WTC11 (cell line): Measurements from ENCODE around the gene OSTM1.

ENCODE experiments used
- ESRRA ChIP-seq: sonication (generic); formaldehyde crosslinking; IDR thresholded peaks from 2 replicates; pipeline ENCODE4 v1.8.1; 2022; ENCODE audit warnings: mild to moderate bottlenecking, missing genetic modification reagents, borderline replicate concordance
- TF ChIP-seq, protein P1 (sequence below): sonication (generic); formaldehyde crosslinking; IDR thresholded peaks from 2 replicates; pipeline ENCODE4 v1.8.0; 2022; ENCODE audit warnings: mild to moderate bottlenecking, missing genetic modification reagents
- TF ChIP-seq, protein P2 (sequence below): fragments of 200-600 bp; IDR thresholded peaks from 2 replicates; pipeline ENCODE4 v1.8.0; 2022; ENCODE audit warnings: antibody characterized with exemption

DNA sequence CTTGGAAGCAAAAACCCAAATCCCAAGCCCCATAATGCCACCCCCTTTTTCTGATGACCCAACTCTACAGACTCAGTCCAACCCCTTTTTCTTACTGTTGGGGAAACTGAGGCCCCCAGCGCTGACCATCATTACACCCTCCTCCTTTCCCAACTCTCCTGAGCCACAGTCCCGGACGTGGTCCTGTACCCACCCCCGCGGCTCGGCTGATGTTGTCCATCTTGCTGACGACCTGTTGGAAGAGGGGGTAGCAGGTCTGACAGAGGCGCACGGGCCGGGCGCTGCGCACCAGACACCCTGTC is 533 bp downstream of the OSTM1 start:
- TF ChIP-seq ESRRA (CRISPR knock-in tag), result no peak
- TF ChIP-seq, protein P1, sequence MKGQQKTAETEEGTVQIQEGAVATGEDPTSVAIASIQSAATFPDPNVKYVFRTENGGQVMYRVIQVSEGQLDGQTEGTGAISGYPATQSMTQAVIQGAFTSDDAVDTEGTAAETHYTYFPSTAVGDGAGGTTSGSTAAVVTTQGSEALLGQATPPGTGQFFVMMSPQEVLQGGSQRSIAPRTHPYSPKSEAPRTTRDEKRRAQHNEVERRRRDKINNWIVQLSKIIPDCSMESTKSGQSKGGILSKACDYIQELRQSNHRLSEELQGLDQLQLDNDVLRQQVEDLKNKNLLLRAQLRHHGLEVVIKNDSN (CRISPR knock-in tag), result no peak
- TF ChIP-seq, protein P2, sequence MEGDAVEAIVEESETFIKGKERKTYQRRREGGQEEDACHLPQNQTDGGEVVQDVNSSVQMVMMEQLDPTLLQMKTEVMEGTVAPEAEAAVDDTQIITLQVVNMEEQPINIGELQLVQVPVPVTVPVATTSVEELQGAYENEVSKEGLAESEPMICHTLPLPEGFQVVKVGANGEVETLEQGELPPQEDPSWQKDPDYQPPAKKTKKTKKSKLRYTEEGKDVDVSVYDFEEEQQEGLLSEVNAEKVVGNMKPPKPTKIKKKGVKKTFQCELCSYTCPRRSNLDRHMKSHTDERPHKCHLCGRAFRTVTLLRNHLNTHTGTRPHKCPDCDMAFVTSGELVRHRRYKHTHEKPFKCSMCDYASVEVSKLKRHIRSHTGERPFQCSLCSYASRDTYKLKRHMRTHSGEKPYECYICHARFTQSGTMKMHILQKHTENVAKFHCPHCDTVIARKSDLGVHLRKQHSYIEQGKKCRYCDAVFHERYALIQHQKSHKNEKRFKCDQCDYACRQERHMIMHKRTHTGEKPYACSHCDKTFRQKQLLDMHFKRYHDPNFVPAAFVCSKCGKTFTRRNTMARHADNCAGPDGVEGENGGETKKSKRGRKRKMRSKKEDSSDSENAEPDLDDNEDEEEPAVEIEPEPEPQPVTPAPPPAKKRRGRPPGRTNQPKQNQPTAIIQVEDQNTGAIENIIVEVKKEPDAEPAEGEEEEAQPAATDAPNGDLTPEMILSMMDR, result no peak
